ENCODE measurements around the gene ST7L.

DNA sequence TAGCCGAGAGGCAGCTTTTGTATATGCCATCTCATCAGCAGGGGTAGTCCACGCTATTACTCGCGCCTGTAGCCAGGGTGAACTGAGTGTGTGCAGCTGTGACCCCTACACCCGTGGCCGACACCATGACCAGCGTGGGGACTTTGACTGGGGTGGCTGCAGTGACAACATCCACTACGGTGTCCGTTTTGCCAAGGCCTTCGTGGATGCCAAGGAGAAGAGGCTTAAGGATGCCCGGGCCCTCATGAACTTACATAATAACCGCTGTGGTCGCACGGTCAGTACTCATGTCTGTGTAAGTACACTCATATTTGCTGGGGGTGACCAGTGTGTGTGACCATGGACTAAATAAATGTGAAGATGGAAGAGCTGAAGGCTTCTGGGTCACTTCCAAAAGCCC, 102.8 kb downstream of the ST7L start:
- TF ChIP-seq, protein P1, sequence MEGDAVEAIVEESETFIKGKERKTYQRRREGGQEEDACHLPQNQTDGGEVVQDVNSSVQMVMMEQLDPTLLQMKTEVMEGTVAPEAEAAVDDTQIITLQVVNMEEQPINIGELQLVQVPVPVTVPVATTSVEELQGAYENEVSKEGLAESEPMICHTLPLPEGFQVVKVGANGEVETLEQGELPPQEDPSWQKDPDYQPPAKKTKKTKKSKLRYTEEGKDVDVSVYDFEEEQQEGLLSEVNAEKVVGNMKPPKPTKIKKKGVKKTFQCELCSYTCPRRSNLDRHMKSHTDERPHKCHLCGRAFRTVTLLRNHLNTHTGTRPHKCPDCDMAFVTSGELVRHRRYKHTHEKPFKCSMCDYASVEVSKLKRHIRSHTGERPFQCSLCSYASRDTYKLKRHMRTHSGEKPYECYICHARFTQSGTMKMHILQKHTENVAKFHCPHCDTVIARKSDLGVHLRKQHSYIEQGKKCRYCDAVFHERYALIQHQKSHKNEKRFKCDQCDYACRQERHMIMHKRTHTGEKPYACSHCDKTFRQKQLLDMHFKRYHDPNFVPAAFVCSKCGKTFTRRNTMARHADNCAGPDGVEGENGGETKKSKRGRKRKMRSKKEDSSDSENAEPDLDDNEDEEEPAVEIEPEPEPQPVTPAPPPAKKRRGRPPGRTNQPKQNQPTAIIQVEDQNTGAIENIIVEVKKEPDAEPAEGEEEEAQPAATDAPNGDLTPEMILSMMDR (IDR thresholded peaks at IDR 0.05; ENCODE audit: low read depth, low read length), result no peak
- no peak for TF ChIP-seq EZH2phosphoT487 (IDR thresholded peaks at IDR 0.05; ENCODE audit: low read depth)
